IPS-NIHi7 (cell line): ENCODE measurements around the gene TOGARAM1.
A peak's percentile ranks its signal among the peaks of the same experiment; 100 is the strongest.

Experiments used
- DNase-seq: peaks from one replicate; pipeline ENCODE4 v3.0.0; 2012; ENCODE audit warnings: mixed read lengths; ENCODE audit errors: extremely low spot score

TOGARAM1 gene

DNA sequence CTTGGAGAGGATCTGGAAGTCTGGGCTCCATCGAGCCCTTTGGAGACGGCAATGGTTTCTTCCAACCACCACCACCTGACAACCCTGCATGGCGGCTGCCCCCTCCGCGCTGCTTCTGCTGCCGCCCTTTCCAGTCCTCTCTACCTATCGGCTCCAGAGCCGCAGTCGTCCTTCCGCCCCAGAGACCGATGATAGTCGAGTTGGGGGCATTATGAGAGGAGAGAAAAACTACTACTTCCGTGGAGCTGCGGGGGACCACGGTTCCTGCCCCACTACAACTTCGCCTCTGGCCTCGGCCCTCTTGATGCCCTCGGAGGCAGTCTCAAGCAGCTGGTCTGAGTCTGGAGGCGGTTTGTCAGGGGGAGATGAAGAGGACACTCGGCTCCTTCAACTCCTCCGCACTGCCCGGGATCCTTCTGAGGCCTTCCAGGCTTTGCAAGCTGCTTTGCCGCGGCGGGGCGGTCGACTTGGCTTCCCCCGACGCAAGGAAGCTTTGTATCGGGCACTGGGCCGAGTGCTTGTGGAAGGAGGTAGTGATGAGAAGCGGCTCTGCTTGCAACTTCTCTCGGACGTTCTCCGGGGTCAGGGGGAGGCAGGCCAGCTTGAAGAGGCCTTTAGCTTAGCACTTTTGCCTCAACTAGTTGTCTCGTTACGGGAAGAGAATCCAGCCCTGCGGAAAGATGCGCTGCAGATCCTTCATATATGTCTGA is 499 bp downstream of the TOGARAM1 start:
- DNase-seq = peak; percentile 43

DNA sequence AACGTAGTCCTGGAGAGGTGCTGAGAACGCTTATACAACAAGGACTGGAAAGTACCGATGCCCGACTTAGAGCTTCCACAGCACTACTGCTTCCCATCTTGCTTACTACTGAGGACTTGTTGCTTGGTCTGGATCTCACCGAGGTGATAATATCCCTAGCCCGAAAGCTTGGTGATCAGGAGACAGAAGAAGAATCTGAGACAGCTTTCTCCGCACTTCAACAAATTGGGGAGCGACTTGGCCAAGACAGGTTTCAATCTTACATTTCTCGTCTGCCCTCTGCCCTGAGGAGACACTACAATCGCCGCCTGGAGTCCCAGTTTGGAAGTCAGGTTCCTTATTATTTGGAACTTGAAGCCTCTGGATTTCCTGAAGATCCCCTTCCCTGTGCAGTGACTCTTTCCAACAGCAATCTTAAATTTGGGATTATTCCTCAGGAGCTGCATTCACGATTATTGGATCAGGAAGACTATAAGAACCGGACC is 1.1 kb downstream of the TOGARAM1 start:
- DNase-seq = peak; percentile 7

DNA sequence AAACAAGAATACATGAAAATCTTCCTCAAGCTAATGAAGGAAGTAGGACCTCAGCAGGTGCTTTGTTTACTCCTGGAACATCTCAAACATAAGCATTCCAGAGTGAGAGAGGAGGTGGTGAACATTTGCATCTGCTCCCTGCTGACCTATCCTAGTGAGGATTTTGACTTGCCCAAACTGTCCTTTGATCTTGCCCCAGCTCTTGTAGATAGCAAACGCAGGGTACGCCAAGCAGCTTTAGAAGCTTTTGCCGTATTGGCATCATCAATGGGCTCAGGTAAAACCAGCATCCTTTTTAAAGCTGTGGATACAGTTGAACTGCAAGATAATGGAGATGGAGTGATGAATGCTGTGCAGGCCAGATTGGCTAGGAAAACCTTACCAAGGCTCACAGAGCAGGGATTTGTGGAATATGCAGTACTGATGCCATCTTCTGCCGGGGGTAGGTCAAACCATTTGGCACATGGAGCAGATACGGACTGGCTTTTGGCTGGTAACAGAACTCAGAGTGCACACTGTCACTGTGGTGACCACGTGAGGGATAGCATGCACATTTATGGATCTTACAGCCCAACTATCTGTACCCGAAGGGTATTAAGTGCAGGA is 1.9 kb downstream of the TOGARAM1 start:
- DNase-seq = peak; percentile 12

DNA sequence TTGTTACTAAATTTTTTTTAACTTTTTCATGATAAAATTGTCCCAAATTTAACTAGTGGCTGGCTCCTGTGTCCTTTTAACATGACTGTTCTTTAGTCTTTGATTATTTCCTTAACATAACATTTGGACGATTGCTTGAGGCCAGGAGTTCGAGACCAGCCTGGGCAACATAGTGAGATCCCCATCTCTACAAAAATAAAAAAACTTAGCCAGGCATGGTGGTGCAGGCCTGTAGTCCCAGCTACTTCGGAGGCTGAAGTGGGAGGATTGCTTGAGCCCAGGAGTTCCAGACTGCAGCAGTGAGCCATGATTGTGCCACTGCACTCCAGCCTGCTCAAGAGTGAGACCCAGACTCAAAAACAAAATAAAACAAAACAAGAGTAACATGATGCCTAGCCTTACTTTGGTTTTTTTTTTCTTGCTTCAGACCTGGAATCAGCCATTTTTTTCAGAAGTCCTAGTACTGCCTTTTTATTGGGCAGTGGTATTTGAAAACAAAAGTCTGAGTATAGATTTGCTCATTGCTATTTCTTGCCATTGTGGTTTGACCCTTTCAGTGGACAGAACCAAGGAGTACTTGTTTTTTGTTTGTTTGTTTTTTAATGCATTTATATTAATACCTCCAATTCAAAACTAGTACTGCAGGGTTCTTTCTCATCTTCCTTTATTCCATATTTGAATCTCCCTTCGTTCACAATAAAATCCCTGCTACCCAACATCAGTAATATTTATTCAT is 4.8 kb downstream of the TOGARAM1 start:
- no peak for DNase-seq

DNA sequence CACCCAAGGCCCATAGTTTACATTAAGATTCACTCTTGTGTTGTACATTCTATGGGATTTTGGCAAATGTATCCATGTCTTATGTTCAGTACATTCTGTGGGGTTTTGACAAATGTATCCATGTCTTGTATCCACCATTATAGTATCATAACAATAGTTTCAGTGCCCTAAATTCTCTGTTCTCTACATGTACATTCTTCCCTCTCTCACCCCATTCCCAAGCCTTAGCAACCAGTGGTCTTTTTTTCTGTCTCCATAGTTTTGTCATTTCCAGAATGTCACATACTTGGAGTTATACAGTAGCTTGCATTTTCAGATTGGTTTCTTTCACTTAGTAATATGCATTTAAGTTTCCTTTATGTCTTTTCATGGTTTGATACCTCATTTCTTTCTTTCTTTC is 6.7 kb downstream of the TOGARAM1 start:
- DNase-seq = no peak

DNA sequence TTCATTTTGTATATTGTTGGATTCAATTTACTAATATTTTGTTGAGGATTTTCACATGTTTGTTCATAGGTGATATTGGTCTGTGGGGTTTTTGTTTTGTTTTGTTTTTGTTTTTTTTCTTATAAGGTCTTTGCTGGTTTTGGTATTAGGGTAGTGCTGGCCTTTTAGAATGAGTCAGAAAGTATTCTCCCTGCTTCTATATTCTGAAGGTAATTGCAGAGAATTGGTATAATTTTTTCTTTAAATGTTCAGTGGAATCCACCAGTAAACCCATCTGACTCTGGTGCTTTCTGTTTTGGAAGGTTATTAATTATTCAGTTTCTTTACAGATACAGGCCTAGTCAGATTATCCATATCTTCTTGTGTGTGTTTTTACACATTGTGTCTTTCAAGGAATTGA is 8.9 kb downstream of the TOGARAM1 start:
- DNase-seq = no peak

DNA sequence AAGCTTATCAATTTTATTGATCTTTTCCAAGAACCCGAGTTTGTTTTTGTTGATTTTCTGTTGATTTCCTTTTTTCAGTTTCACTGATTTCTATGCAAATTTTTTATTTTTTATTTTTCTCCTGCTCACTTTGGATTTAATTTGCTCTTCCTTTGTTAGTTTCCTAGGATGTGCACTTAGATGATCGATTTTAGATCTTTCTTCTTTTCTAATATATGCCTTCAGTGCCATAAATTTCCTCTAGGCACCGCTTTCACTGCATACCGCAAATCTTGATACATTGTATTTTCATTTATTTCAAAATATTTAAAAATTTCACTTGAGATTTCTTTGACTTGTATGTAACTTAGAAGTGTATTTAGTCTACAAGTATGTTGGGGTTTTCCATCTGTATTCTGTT is 9.5 kb downstream of the TOGARAM1 start:
- DNase-seq = no peak

DNA sequence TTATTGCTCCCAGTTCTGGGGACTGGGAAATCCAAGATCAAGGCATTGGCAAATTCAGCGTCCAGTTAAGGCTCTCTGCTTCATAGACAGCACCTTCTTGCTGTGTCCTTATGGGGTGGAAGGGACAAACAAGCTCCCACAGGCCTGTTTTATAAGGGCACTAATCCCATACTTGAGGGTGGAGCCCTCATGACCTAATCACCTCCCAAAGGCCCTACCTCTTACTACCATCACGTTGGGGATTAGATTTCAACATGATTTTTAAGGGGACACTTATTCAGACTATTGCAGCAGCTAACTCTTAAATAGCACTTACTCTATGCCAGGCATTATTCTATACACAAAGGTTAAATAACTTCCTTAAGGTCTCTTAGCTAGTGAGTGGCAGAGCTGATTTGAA is 17.3 kb downstream of the TOGARAM1 start:
- no peak for DNase-seq

DNA sequence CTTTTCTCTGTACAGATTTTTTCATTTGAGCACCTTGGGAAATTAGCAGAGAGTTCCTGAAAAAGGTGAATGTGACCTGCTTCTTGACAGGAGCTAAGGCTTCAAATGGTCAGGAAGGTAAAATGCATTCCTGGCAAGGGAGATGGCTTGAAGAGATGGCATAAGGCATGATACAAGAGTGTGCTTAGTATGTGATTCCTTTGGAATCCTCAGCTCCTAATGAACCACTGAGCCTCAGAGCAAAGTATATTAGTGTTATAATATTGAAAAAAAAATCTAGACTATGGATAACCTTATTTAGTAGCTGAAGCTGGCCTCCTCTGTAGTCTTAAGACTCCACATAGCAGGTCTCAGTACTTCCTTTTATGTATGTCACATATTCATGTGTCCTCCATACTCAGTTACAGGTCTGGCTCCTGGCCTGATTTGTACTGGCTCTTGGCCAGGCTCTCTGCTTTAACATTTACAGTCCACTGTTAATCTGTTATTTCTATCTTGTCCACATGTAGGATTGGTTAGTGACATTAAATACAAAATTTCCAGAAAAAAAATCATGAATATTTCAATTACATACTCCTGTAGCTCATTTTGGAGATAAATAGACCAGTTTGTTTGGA is 17.9 kb downstream of the TOGARAM1 start:
- DNase-seq = no peak

DNA sequence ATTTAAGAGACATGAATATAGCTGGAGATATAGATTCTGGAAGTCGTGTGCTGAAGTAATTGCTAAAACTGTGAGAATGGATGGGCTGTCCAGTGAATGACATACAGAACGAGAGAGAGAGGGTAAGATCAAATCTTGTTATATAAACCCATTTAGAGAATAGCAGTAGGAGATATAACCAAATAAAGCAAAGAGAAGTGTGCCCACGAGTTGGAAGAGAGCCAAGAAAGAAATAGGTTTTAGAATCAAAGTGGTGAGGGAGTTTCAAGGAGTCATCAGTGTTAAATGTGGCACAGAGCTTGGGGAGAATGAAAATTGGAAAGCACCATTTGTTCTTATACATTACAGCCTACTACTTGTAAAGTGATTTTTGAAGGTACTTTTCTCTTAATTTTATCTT is 19.2 kb downstream of the TOGARAM1 start:
- DNase-seq = no peak

DNA sequence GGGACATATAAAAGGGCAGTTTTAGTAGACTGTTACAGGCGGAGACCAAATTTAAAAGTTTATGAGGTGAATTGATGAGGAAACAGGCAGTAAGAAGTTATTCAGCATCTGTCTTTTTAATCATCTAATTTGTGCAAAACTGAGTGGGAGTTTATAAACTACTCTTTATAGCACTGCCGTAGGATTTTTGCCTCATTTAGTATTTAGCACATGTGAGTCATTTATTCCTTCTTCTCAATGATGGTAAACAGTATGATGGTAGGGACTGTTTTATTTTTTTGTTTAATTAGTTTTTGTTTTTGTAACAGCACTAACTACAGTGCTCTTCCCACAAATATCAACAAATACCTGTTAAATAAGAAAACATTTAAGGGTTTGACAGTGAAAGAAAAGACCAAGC is 20.6 kb downstream of the TOGARAM1 start:
- no peak for DNase-seq

DNA sequence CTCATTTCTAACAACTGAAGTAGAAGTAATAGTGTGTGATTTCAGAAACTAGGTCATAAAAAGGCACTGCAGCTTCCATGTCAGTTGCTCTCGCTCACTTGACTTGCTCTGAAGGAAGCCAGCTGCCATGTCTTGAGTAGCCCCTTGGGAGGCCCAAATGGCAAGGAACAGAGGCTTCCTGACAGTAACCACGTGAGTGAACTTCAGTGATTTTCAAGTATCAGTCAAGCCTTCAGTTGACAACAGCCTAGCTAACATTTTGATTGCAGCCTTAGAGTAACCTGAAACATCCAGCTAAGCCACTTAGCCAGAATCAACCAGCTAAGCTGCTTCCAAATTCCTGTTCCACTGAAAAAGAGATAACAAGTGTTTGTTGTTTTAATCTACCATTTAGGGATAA is 26.7 kb downstream of the TOGARAM1 start:
- peak; percentile 6 for DNase-seq

DNA sequence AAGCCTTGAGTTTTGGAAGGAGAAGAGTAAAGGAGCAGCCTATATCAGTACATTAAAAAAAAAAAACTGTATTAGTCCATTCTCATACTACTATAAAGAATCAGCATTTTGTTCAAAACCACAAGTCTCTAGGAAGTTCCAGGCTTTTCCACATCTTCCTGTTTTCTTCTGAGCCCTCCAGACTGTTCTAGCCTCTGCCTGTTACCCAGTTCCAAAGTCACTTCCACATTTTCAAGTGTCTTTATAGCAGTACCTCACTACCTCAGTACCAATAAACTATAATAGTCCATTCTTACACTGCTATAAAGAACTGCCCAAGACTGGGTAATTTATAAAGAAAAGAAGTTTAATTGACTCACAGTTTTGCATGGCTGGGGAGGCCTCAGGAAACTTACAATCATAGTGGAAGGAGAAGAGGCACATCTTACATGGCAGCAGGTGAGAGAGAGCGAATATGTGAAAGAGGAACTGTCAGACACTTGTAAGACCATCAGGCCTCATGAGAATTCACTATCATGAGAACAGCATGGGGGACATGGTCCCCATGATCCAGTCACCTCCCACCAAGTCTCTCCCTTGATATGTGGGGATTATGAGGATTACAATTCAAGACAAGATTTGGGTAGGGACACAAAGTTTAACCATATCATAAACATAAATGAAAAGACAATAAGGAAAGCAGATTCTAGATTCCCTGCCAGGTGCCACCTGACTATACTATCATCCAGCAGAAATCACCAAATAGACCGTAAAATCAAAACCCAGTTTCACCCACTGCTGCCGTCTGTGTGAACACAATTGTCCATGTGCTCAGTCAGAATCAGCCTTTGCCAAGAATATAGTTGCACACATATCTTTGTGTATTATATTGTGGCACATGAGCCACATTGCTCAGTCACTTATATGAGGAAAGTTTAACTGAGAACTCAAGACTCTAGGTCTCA is 27.8 kb downstream of the TOGARAM1 start:
- DNase-seq = no peak

DNA sequence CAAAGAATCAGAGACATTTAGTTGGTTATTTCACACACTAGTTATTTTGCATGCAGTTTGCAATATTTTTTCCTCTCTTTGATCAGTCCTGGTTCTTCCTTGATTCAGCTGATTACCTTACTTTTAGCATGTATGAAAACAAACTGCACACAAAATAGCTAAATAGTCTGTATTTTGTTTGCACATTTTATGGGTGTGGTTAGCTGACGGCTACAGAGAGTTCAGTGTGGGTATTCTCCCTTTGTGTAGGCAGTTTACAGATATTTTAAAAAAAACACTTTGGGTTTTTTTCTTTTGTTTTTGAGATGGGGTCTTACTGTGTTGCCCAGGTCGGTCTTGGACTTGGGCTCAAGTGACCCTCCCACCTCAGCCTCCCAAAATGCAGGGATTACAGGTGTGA is 28.5 kb downstream of the TOGARAM1 start:
- no peak for DNase-seq

DNA sequence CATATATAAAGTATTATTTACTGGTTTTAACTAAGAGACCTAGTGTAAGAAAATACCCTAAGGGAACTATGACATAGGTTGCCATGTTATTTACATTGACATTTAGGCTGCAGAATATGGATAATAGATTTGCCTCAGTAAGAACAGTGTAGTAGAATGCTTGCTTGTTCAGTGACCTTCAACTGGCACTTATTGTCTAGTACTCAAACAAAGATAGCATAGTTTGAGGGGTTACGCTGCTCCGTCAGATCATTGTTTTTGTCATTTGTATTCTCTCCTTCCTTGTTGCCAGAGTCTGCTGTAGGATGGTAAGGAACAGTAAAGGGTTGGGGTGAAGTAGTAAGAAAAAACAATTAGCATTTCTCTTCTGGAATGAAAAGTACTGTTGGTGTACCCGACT is 33.2 kb downstream of the TOGARAM1 start:
- DNase-seq = no peak

DNA sequence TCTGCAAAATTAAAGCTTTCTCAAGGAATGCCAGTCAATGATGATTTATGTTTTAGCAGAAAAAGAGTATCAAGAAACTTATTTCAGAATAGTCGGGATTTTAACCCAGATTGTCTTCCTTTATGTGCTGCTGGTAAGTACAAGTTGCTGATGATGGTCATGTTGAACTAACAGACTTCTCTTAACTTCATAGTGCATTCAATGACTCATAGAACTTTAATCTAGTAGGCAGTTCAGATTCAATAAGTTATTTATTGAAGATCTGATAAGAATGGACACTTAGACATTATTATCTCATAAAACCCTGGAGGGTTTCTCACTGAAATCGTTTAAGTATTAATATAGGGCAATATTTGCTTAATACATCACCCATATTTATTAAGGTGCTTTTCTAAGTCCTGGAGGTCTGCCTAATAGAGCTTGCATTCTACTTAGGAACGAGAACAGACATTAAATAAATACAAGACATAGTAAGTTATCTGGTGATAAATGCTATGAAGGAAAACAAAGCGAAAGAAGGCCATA is 33.8 kb downstream of the TOGARAM1 start:
- no peak for DNase-seq

DNA sequence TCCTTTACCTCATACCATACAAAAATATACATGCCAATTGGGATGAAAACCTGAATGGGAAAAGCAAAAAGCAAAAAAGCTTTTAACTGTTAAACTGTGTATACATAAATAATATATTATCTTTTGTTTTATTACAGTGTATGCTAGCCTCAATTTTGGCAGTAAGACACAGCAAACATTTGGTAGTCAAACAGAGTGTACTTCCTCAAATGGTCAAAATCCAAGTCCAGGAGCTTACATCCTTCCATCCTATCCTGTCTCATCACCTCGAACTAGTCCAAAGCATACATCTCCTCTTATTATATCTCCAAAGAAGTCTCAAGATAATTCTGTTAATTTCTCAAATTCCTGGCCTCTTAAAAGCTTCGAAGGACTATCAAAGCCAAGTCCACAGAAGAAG is 41.9 kb downstream of the TOGARAM1 start:
- DNase-seq = no peak

DNA sequence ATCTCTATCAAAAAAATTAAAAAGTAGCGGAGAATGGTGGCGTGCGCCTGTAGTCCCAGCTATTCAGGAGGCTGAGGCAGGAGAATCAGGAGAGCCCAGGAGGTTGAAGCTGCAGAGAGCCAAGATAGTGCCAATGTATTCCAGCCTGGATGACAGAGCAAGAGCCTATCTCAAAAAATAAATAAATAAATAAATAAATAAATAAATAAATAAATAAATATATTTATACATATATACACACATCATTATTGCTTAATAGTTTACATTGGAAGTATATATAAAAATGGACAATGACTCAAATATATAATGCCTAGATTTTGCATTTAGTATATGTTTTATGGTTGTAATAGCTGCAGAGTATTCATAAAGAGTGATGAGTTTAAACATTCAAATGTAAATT is 53.1 kb downstream of the TOGARAM1 start:
- DNase-seq = no peak

DNA sequence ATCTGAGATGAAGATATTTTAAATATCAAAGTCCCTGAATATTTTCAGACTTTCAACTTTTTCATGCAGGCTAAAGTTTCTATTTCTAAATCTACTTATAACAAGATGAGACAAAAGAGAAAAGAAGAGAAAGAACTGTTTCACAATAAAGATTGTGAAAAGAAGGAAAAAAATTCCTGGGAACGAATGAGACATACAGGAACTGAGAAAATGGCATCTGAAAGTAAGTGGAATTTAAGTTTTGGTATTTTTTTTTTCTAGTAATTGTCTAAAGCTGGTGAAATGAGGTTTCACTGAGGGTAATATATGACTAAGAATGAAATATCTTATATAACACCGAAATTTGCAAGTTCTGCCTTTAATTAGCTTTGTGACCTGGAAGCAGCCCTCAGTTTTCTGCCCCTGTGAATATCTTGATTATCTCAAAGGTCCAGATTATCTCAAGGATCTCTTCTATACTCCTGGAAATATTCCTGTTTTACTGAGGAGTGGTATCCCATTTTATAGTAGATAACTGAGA is 66.2 kb downstream of the TOGARAM1 start:
- no peak for DNase-seq

DNA sequence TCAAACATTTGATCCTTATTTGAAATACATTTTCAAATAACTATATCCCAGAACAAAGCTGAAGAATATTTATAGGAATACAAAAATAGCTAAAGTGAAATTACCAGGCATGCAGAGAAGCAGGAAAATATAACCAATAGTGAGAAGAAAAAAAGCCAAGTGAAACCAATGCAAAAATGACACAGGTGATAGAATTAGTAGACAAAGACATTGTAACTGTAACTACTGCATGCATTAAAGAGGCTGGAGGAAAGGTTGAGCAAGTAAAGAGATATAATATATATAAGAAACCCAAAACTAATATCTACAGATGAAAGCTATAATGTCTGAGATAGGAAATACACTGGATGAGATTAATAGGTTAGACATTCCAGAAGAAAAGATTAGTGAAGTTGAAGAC is 72.7 kb downstream of the TOGARAM1 start:
- no peak for DNase-seq

DNA sequence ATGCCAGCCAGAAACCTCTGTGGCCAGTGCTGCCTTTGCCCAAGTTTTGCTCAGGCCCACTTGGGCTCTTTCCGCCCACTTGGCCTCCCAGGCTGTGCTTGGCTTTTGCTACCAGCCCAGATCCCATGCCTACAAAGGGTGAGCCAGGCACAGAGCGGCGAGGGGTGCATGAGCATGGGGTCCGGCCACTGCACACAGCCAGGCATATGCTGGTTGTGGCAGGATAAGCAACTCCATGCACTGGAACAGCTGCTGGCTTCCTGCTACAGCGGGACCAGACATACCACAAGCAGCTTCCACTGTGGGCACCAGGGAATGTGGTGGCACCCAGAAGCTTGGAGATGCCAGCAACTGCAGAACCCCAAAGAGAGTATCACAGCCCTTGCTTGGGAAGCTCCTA is 76.3 kb downstream of the TOGARAM1 start:
- no peak for DNase-seq
